Activated naive CD4-positive, alpha-beta T cell treated with anti-CD3 and anti-CD28 coated beads for 36 hours (primary cell): Measurements from ENCODE around the gene SRCIN1. TPM values are rescaled to one million over a fixed set of nuclear protein-coding genes. Genes with fewer than 3 reads are reported as not detected.

Experiments
- CTCF ChIA-PET: fragments of 350-600 bp; sonication (Branson Sonifier 250); formaldehyde crosslinking; loops from one replicate; lab custom pipeline; 2021; ENCODE audit warnings: antibody characterized with exemption; lab: Charles Lee
- DNase-seq: peaks from one replicate; pipeline ENCODE4 v3.0.0-alpha.2; 2020
- H3K27ac Mint-ChIP-seq: one replicate; pipeline ENCODE4 v1.8.0; 2021; ENCODE audit warnings: mild to moderate bottlenecking, mixed read lengths
- H3K27me3 Mint-ChIP-seq: one replicate; pipeline ENCODE4 v1.8.0; 2021; ENCODE audit warnings: low read depth, mixed read lengths
- H3K36me3 Mint-ChIP-seq: one replicate; pipeline ENCODE4 v1.8.0; 2021; ENCODE audit warnings: low read depth, mixed read lengths
- H3K4me1 Mint-ChIP-seq: one replicate; pipeline ENCODE4 v1.8.0; 2021; ENCODE audit warnings: low read depth, mixed read lengths
- H3K4me3 Mint-ChIP-seq: one replicate; pipeline ENCODE4 v1.8.0; 2021; ENCODE audit warnings: mild to moderate bottlenecking, moderate library complexity, mixed read lengths
- H3K9me3 Mint-ChIP-seq: one replicate; pipeline ENCODE4 v1.8.0; 2021; ENCODE audit warnings: mixed read lengths
- intact Hi-C: fragments of 100-400 bp; cut with micrococcal nuclease; formaldehyde crosslinking; loops from one replicate; pipeline ENCODE4 v1.15.1; 2023
- total RNA-seq, 2 experiments: library from RNA; stranded (reverse); gene quantifications; one replicate each; pipeline ENCODE4 v1.2.3, GENCODE V29; 2021

Gene SRCIN1
- total RNA-seq, 2 experiments from 2014 or later: 0.67 to 0.94 TPM

- Mint-ChIP-seq H3K4me3 (no peak overlapping the region), H3K36me3 (no peaks in the 10 kb centered on the region), H3K27me3 (peaks cover 73% of the 10 kb centered on the region), H3K4me1 (peaks cover 30% of the 10 kb centered on the region), H3K9me3 (no peaks in the 10 kb centered on the region), H3K27ac (no peak overlapping the region)
- intact Hi-C loops: no loop called here
- CTCF ChIA-PET: interaction anchor here (1.2 to 5.4 kb wide), 2 partner anchors 9 to 19 kb away, joined by 5 to 21 read pairs; no protein-coding TSS in a partner anchor
- no peak for DNase-seq
These were observed 42.1 kb downstream of the SRCIN1 start for GRCh38 chr17:38563362-38564253.

- no peak for DNase-seq
- peaks cover 66% of the 10 kb centered on the region for H3K27me3 Mint-ChIP-seq
- no peak overlapping the region for H3K4me3 Mint-ChIP-seq
- peaks cover 32% of the 10 kb centered on the region for H3K4me1 Mint-ChIP-seq
- intact Hi-C loops: no loop called here
- no peak overlapping the region for H3K27ac Mint-ChIP-seq
- no peaks in the 10 kb centered on the region for H3K36me3 Mint-ChIP-seq
- CTCF ChIA-PET: interaction anchor here (1.2 to 5.4 kb wide), 2 partner anchors 8 to 20 kb away, joined by 5 to 21 read pairs; no protein-coding TSS in a partner anchor
- H3K9me3 Mint-ChIP-seq: no peaks in the 10 kb centered on the region
These were observed 42.8 kb downstream of the SRCIN1 start for GRCh38 chr17:38562903-38563302.

GRCh38 chr17:38562215-38562569 is 43.6 kb downstream of the SRCIN1 start:
- Mint-ChIP-seq H3K27me3 (peaks cover 60% of the 10 kb centered on the region), H3K27ac (no peak overlapping the region)
- CTCF ChIA-PET: interaction anchor here (5.4 kb wide), 1 partner anchor 21 kb away, joined by 21 read pairs; no protein-coding TSS in a partner anchor

GRCh38 chr17:38561416-38562214 is 44.1 kb downstream of the SRCIN1 start:
- Mint-ChIP-seq H3K4me1 (peaks cover 32% of the 10 kb centered on the region), H3K9me3 (no peaks in the 10 kb centered on the region), H3K27ac (no peak overlapping the region), H3K27me3 (peaks cover 54% of the 10 kb centered on the region), H3K4me3 (no peak overlapping the region), H3K36me3 (no peaks in the 10 kb centered on the region)
- no peak for DNase-seq
- intact Hi-C loops: no loop called here
- CTCF ChIA-PET: interaction anchor here (0.6 to 8.3 kb wide), 5 partner anchors 9 to 230 kb away, joined by 3 to 171 read pairs (median 4); no protein-coding TSS in a partner anchor

More at GRCh38 chr17:38562215-38562569, 43.6 kb downstream of the SRCIN1 start:
- intact Hi-C loops: no loop called here
- Mint-ChIP-seq H3K36me3 (no peaks in the 10 kb centered on the region), H3K9me3 (no peaks in the 10 kb centered on the region), H3K4me1 (peaks cover 32% of the 10 kb centered on the region), H3K4me3 (no peak overlapping the region)
- DNase-seq: peak; percentile 18

GRCh38 chr17:38560503-38561318 is 45.0 kb downstream of the SRCIN1 start:
- DNase-seq: peak; percentile 40
- no peaks in the 10 kb centered on the region for H3K36me3 Mint-ChIP-seq
- no peak overlapping the region for H3K4me3 Mint-ChIP-seq
- H3K27ac Mint-ChIP-seq: no peak overlapping the region
- peaks cover 32% of the 10 kb centered on the region for H3K4me1 Mint-ChIP-seq
- CTCF ChIA-PET: interaction anchor here (0.7 to 8.3 kb wide), 6 partner anchors 8 to 202 kb away, joined by 3 to 171 read pairs (median 4); partner anchors contain the start of gene SRCIN1
- intact Hi-C loops: no loop called here
- H3K9me3 Mint-ChIP-seq: no peaks in the 10 kb centered on the region
- peaks cover 47% of the 10 kb centered on the region for H3K27me3 Mint-ChIP-seq

- CTCF ChIA-PET: interaction anchor here (0.9 to 8.3 kb wide), 11 partner anchors 17 to 192 kb away, joined by 3 to 171 read pairs (median 6); partner anchors contain the start of genes PSMB3 and SRCIN1
- H3K36me3 Mint-ChIP-seq: no peaks in the 10 kb centered on the region
These were observed 45.9 kb downstream of the SRCIN1 start for GRCh38 chr17:38559880-38560230.

GRCh38 chr17:38559051-38559879 is 46.5 kb downstream of the SRCIN1 start:
- no peak overlapping the region for H3K27ac Mint-ChIP-seq
- CTCF ChIA-PET: interaction anchor here (0.9 to 8.3 kb wide), 22 partner anchors 9 to 206 kb away, joined by 3 to 171 read pairs (median 6); partner anchors contain the start of genes PSMB3 and SRCIN1
- H3K36me3 Mint-ChIP-seq: no peaks in the 10 kb centered on the region
- H3K9me3 Mint-ChIP-seq: no peaks in the 10 kb centered on the region
- H3K4me1 Mint-ChIP-seq: peaks cover 29% of the 10 kb centered on the region
- peaks cover 38% of the 10 kb centered on the region for H3K27me3 Mint-ChIP-seq
- intact Hi-C loops: loop anchor here (1.0 to 5.0 kb wide), 4 partner anchors 66 to 593 kb away; partner anchors contain the start of gene PLXDC1
- H3K4me3 Mint-ChIP-seq: peak overlapping the region; percentile 89
- peak; percentile 96 for DNase-seq

More at GRCh38 chr17:38559880-38560230, 45.9 kb downstream of the SRCIN1 start:
- no peak overlapping the region for H3K4me3 Mint-ChIP-seq
- H3K9me3 Mint-ChIP-seq: no peaks in the 10 kb centered on the region
- DNase-seq: no peak
- no peak overlapping the region for H3K27ac Mint-ChIP-seq
- H3K4me1 Mint-ChIP-seq: peaks cover 32% of the 10 kb centered on the region
- H3K27me3 Mint-ChIP-seq: peaks cover 42% of the 10 kb centered on the region
- intact Hi-C loops: loop anchor here (1.0 to 5.0 kb wide), 4 partner anchors 67 to 592 kb away; partner anchors contain the start of gene PLXDC1

GRCh38 chr17:38558728-38559050 is 47.1 kb downstream of the SRCIN1 start:
- H3K4me1 Mint-ChIP-seq: peaks cover 26% of the 10 kb centered on the region
- peak overlapping the region; percentile 89 for H3K4me3 Mint-ChIP-seq
- no peaks in the 10 kb centered on the region for H3K9me3 Mint-ChIP-seq
- CTCF ChIA-PET: interaction anchor here (0.7 to 8.3 kb wide), 28 partner anchors 8 to 616 kb away, joined by 3 to 171 read pairs (median 5); partner anchors contain the start of genes PSMB3 and SRCIN1
- intact Hi-C loops: loop anchor here (1.0 to 5.0 kb wide), 8 partner anchors 26 to 594 kb away; partner anchors contain the start of gene PLXDC1
- H3K27me3 Mint-ChIP-seq: peaks cover 32% of the 10 kb centered on the region
- H3K27ac Mint-ChIP-seq: no peak overlapping the region
- H3K36me3 Mint-ChIP-seq: no peaks in the 10 kb centered on the region
- no peak for DNase-seq

- Mint-ChIP-seq H3K27ac (no peak overlapping the region), H3K4me1 (peaks cover 21% of the 10 kb centered on the region), H3K9me3 (no peaks in the 10 kb centered on the region), H3K36me3 (no peaks in the 10 kb centered on the region), H3K27me3 (peaks cover 26% of the 10 kb centered on the region), H3K4me3 (peak overlapping the region; percentile 89)
- intact Hi-C loops: loop anchor here (1.0 to 5.0 kb wide), 7 partner anchors 26 to 594 kb away; partner anchors contain the start of gene PLXDC1
- CTCF ChIA-PET: interaction anchor here (0.6 to 8.3 kb wide), 29 partner anchors 8 to 617 kb away, joined by 3 to 171 read pairs (median 5); partner anchors contain the start of genes PSMB3 and SRCIN1
- peak; percentile 92 for DNase-seq
These were observed 47.7 kb downstream of the SRCIN1 start for GRCh38 chr17:38557836-38558727.

- Mint-ChIP-seq H3K9me3 (no peaks in the 10 kb centered on the region), H3K4me3 (no peak overlapping the region), H3K36me3 (no peaks in the 10 kb centered on the region), H3K4me1 (peaks cover 18% of the 10 kb centered on the region), H3K27me3 (peaks cover 21% of the 10 kb centered on the region), H3K27ac (no peak overlapping the region)
- intact Hi-C loops: loop anchor here (5.0 kb wide), 1 partner anchor 595 kb away; the partner anchor contains the start of gene PLXDC1
- CTCF ChIA-PET: interaction anchor here (0.6 to 8.3 kb wide), 21 partner anchors 8 to 208 kb away, joined by 3 to 171 read pairs (median 6); partner anchors contain the start of gene SRCIN1
- no peak for DNase-seq
These were observed 48.4 kb downstream of the SRCIN1 start for GRCh38 chr17:38557396-38557795.
